Right lobe of liver (tissue), 6 donors: Measurements from ENCODE around the gene MAML2. TPM values are rescaled to one million over a fixed set of nuclear protein-coding genes. Genes with fewer than 3 reads are reported as not detected.

Source experiments
- ATAC-seq, 4 donors: fragments of 200-7000 bp; cut with Tn5 transposase; one replicate each; pipeline ENCODE4 v1.9.1; 2020; ENCODE audit warnings: mild to moderate bottlenecking in 4 of 4, moderate library complexity in 4 of 4
- DNase-seq, 3 donors: peaks; one replicate each; pipeline ENCODE4 v3.0.0-alpha.2; 2020
- H3K27ac ChIP-seq, 3 donors: fragments of 200-600 bp; one replicate each; pipeline ENCODE4 v1.8.0; 2022
- H3K27me3 ChIP-seq, 2 donors: fragments of 200-600 bp; one replicate each; pipeline ENCODE4 v1.8.0; 2022
- H3K36me3 ChIP-seq, 4 donors: fragments of 200-600 bp; sonication (generic) in 1 of 4; one replicate each; pipeline versions ENCODE4 v1.5.1 to v1.8.0; 2017 to 2022; ENCODE audit warnings: control low read depth in 1 of 4
- H3K4me1 ChIP-seq, 4 donors: fragments of 200-600 bp; sonication (generic) in 1 of 4; one replicate each; pipeline versions ENCODE4 v1.5.1 to v1.8.0; 2017 to 2022; ENCODE audit warnings: control low read depth in 1 of 4
- H3K4me3 ChIP-seq, 3 donors: fragments of 200-600 bp; one replicate each; pipeline ENCODE4 v1.8.0; 2022
- H3K9me3 ChIP-seq, 4 donors: fragments of 200-600 bp; sonication (generic) in 1 of 4; one replicate each; pipeline versions ENCODE4 v1.5.1 to v1.8.0; 2017 to 2022; ENCODE audit warnings: control low read depth in 1 of 4
- CTCF ChIP-seq, 4 donors: fragments of 200-600 bp in 3 of 4; fragments of 450-650 bp in 1 of 4; IDR thresholded peaks; one replicate each; pipeline versions ENCODE4 v1.5.1 to v1.8.0; 2016 to 2022; ENCODE audit warnings: antibody characterized with exemption in 4 of 4, mild to moderate bottlenecking in 2 of 4
- POLR2A ChIP-seq: fragments of 450-650 bp; IDR thresholded peaks from one replicate; pipeline ENCODE4 v1.6.1; 2017; ENCODE audit warnings: antibody characterized with exemption, mild to moderate bottlenecking
- WGBS: methylation state at CpG from one replicate; pipeline ENCODE4 v1.1.6; 2018; ENCODE audit warnings: low coverage, low lambda C conversion rate; ENCODE audit not compliant: insufficient coverage; ENCODE audit errors: missing lambda C conversion rate; 5-methylcytosine and 5-hydroxymethylcytosine counted together
- intact Hi-C, 2 donors: fragments of 100-400 bp; cut with DNase I; formaldehyde crosslinking; loops; one replicate each; pipeline versions ENCODE4 v1.11.2 to v1.14.1; 2022
- total RNA-seq, 6 experiments: library from RNA; depleted of rRNA in 2 of 6; stranded (reverse); fragments of >200 nt in 2 of 6; fragmentation: NEBNext Ultra II Directional in 3 of 6; extraction: Animal tissue kit (Norgen Biotek cat#: 25700) in 3 of 6; gene quantifications; one replicate each; pipeline versions ENCODE4 v1.1.0 to v1.2.4, GENCODE V29; 2016 to 2023
- donor health status: DM: no; HTN: yes; CAD: no.
- donor health status: DM: no; HTN: no; CAD: no.
- donor health status: DM: no; HTN: no; CAD: no.
- donor health status: DM: no; HTN: yes; CAD: no.
- donor health status: DM: no; HTN: yes; CAD: no.

The MAML2 gene
- total RNA-seq, 6 experiments from 2014 or later = 0.92 to 2.3 (median 1.9) TPM

- intact Hi-C loops = no loop called here
- Histone ChIP-seq H3K4me3 (no peak overlapping the region), H3K9me3 (no peaks in the 10 kb centered on the region), H3K27me3 (no peaks in the 10 kb centered on the region), H3K4me1 (no peaks in the 10 kb centered on the region), H3K36me3 (no peaks in the 10 kb centered on the region), H3K27ac (no peak overlapping the region)
- 81% methylated on average over 5 of the region's 7 CpGs for WGBS
- DNase-seq (no peak), ATAC-seq (no peak)
- no peak for TF ChIP-seq CTCF (IDR thresholded peaks at IDR 0.05)
- no peak for TF ChIP-seq POLR2A
These were observed 270.4 kb downstream of the MAML2 start for GRCh38 chr11:96072592-96072991.

- Histone ChIP-seq H3K4me3 (no peak overlapping the region), H3K4me1 (no peaks in the 10 kb centered on the region), H3K27ac (no peak overlapping the region), H3K9me3 (no peaks in the 10 kb centered on the region), H3K27me3 (no peaks in the 10 kb centered on the region), H3K36me3 (no peaks in the 10 kb centered on the region)
- ATAC-seq (no peak), DNase-seq (no peak)
- WGBS = no CpG with 5 or more reads among the region's 8 CpGs
- TF ChIP-seq CTCF (IDR thresholded peaks at IDR 0.05) (no peak), POLR2A (no peak)
- intact Hi-C loops = no loop called here
These were observed 272.5 kb downstream of the MAML2 start for GRCh38 chr11:96070453-96070852.

- Histone ChIP-seq H3K27ac (no peak overlapping the region), H3K27me3 (no peaks in the 10 kb centered on the region), H3K4me3 (no peak overlapping the region), H3K36me3 (no peaks in the 10 kb centered on the region), H3K9me3 (no peaks in the 10 kb centered on the region), H3K4me1 (no peaks in the 10 kb centered on the region)
- intact Hi-C loops = no loop called here
- ATAC-seq (no peak), DNase-seq (no peak)
- TF ChIP-seq CTCF (IDR thresholded peaks at IDR 0.05) (no peak), POLR2A (no peak)
- 62% methylated on average over 3 of the region's 3 CpGs for WGBS
These were observed 275.8 kb downstream of the MAML2 start for GRCh38 chr11:96067160-96067559.

- whole genome bisulfite sequencing = 71% methylated on average over 1 of the region's 3 CpGs
- H3K27me3 ChIP-seq = no peaks in the 10 kb centered on the region
- no peak for ATAC-seq
- no peaks in the 10 kb centered on the region for H3K4me1 ChIP-seq
- TF ChIP-seq CTCF (IDR thresholded peaks at IDR 0.05) (no peak), POLR2A (no peak)
- no peak overlapping the region for H3K4me3 ChIP-seq
- no peak for DNase-seq
- no peak overlapping the region for H3K27ac ChIP-seq
- intact Hi-C loops = no loop called here
- no peaks in the 10 kb centered on the region for H3K36me3 ChIP-seq
- no peaks in the 10 kb centered on the region for H3K9me3 ChIP-seq
These were observed 277.6 kb downstream of the MAML2 start for GRCh38 chr11:96065379-96065778.

GRCh38 chr11:96063886-96064285 is 279.1 kb downstream of the MAML2 start:
- Histone ChIP-seq H3K4me1 (no peaks in the 10 kb centered on the region), H3K4me3 (no peak overlapping the region), H3K27me3 (no peaks in the 10 kb centered on the region), H3K36me3 (no peaks in the 10 kb centered on the region), H3K27ac (no peak overlapping the region), H3K9me3 (no peaks in the 10 kb centered on the region)
- DNase-seq = no peak
- no peak for ATAC-seq
- 57% methylated on average over 2 of the region's 2 CpGs for WGBS
- intact Hi-C loops = no loop called here
- no peak for TF ChIP-seq CTCF (IDR thresholded peaks at IDR 0.05)
- TF ChIP-seq POLR2A = no peak
